Stimulated activated CD4-positive, alpha-beta T cell treated with anti-CD3 and anti-CD28 coated beads, Interleukin-2, amount 100 ng/mL, for 4 hours (primary cell): Measurements from ENCODE around the gene SPACA4.
"Not testable (repeated sequence)": the region's sequence is repeated elsewhere in the genome, so short reads cannot be mapped to it uniquely, and the experiment has no call there.

Experiments used
- DNase-seq: peaks from one replicate; pipeline ENCODE4 v3.0.0-alpha.2; 2020; ENCODE audit warnings: low read depth

SPACA4 gene

GRCh38 chr19:48606463-48607358 is at the start of gene SPACA4:
Gene SPACA4, plus strand, starts transcription at chr19:48606742. Its CDS starts 237 bp downstream, at chr19:48606979.
- DNase-seq: no peak

GRCh38 chr19:48556825-48557224 is 49.7 kb upstream of the SPACA4 start:
- DNase-seq: no peak

- DNase-seq: no peak
Measured at GRCh38 chr19:48558018-48558684, 48.4 kb upstream of the SPACA4 start.

GRCh38 chr19:48560095-48560530 is 46.4 kb upstream of the SPACA4 start:
- DNase-seq: no peak

- DNase-seq: no peak
Measured at GRCh38 chr19:48561412-48561811, 45.1 kb upstream of the SPACA4 start.

GRCh38 chr19:48565090-48565489 is 41.5 kb upstream of the SPACA4 start:
- no peak for DNase-seq

GRCh38 chr19:48568345-48568886 is 38.1 kb upstream of the SPACA4 start:
- DNase-seq: no peak

- no peak for DNase-seq
Measured at GRCh38 chr19:48569814-48570213, 36.7 kb upstream of the SPACA4 start.

GRCh38 chr19:48571378-48572162 is 35.0 kb upstream of the SPACA4 start:
- no peak for DNase-seq

- no peak for DNase-seq
Measured at GRCh38 chr19:48573163-48573505, 33.4 kb upstream of the SPACA4 start.

GRCh38 chr19:48575931-48576622 is 30.5 kb upstream of the SPACA4 start:
- no peak for DNase-seq

GRCh38 chr19:48577908-48578307 is 28.6 kb upstream of the SPACA4 start:
- not testable (repeated sequence) for DNase-seq

GRCh38 chr19:48578891-48579290 is 27.7 kb upstream of the SPACA4 start:
- no peak for DNase-seq

GRCh38 chr19:48582168-48582567 is 24.4 kb upstream of the SPACA4 start:
- DNase-seq: no peak

- no peak for DNase-seq
Measured at GRCh38 chr19:48587387-48587786, 19.2 kb upstream of the SPACA4 start.

- DNase-seq: peak; percentile 73
Measured at GRCh38 chr19:48588670-48589401, 17.7 kb upstream of the SPACA4 start.

GRCh38 chr19:48591021-48591420 is 15.5 kb upstream of the SPACA4 start:
- DNase-seq: no peak

- no peak for DNase-seq
Measured at GRCh38 chr19:48595171-48595570, 11.4 kb upstream of the SPACA4 start.

GRCh38 chr19:48595833-48596232 is 10.7 kb upstream of the SPACA4 start:
- no peak for DNase-seq

GRCh38 chr19:48596237-48596636 is 10.3 kb upstream of the SPACA4 start:
- no peak for DNase-seq
